Inferior parietal cortex (tissue), 1 donor: ENCODE data around the gene CLDN6.
A peak's percentile ranks its signal among the peaks of the same experiment; 100 is the strongest.

ENCODE experiments used
- DNase-seq: peaks from one replicate; pipeline ENCODE4 v3.0.0-alpha.2; 2016; ENCODE audit errors: extremely low spot score

CLDN6 gene

DNA sequence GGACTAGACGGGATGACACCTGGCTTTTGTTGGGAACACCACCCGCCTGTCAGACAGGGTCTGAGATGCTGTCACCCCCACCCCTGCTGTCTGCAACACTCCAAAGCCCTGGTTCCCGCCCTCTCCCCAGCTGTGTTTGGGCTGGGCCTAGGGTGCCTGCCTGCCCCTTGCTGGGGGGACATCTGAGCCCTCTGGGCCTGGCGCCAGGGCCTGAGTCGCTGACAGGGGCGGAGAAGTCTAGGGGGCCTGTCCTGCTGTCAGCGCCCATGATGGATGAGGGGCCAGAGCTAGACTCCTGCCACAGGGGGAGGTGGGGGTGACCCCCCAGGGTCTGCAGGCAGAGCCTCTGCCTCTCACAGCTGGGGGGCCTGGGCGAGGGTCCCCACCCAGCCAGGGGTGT lies 30.1 kb downstream of the CLDN6 start:
- DNase-seq: no peak

DNA sequence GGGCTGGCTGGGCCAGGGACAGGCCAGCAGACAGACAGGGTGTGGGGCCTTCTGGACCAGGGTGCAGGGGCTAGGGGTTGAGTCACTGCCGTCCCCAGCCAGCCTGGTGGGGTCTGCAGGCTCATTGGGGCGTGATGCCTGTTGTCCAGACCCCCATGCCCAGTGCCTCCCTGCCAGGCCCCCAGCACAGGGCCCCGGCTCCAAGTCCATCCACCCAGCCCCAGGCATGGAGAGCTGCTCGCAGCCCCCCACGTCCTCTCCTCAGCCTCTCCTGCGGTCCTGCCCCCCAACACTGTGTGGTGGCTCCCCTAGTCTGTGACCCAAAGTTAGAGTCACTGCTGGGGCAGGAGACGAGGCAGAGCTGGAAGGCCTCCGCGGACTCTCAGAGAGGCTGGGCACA lies 30.7 kb downstream of the CLDN6 start:
- DNase-seq: no peak

DNA sequence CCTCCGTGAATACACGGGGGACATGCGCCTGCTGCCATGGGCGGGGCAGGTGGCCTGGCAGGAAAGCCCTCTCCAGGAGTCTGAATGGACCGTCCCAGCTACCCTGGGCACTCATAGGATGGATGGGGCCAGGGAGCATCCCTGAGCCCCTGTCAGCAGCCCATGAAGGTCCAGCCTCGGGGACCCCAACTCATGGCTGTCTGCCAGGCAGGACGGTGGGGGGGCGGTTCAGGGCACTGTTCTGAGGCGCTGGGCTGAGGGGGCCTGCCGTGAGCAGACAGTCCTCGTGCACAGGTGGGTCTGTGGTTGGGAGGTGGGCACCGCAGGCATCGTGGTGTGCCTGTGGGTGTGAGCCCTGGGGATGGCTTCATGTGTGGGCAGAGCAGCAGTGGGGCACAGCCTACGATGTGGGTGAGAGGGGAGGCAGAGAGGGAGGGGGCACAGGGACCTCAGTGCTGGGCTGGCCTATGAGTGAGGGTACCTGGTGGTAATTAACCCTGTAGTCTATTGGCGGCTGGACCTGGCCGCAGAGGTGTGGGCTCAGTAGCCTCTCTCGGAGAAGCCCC lies 31.3 kb downstream of the CLDN6 start:
- no peak for DNase-seq

DNA sequence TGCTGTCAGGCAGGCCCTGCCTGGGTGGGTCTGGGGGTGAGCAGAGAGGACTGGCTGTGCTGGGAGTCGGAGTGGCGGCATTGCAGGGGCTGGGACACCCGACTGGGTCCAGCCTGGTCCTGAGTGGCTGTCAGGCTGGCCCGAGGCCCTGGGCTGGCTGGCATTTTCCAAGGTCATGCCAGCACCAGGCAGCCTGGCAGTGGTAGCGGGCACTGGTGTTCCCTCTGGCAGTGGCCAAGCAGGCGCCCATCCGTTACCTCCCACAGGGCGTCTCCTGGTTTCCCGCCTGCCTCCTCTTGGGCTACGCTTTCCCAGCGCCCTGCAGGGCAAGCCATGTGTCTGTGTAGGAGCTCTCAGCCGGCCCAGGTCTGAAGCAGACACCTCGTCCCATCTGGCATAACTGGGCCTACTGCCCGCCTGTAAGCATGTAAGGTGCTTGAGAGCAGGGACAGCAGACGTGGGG lies 32.1 kb downstream of the CLDN6 start:
- no peak for DNase-seq

DNA sequence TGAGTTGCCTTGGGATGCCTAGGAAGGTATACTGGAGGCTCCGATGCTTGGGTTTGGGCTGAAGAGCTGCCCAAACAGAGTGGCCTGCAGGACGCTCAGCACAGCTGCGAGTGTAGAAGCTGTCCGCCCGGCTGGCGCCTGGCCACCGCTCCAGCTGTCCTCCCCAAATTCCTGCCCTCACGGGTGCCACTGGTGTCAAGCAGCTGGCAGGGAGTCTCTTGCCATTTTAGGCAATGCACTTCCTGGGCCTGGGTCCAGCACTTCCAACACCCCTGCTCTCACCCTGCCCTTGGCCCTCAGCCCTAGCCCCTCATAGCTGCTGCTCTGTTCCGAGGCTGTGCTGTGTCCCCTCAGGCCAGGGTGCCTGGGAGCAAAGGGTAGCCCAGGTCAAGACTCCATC lies 32.5 kb downstream of the CLDN6 start:
- no peak for DNase-seq

DNA sequence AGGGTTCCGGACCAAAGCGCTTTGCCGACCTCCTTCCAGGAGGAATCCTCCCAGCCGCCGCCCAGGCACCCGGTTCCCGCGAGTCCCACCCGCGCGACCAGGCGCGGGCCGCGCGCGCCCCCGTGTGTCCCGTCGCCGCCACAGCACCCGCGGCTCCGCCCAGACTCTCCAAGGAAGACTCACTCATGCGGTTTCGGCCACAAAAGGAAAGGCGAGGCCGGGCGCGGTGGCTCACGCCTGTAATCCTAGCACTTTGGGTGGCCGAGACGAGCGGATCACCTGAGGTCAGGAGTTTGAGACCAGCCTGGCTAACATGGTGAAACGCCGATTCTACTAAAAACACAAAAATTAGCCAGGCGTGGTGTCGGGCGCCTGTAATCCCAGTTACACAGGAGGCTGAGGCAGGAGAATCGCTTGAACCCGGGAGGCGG lies 34.3 kb downstream of the CLDN6 start:
- peak; percentile 79 for DNase-seq

DNA sequence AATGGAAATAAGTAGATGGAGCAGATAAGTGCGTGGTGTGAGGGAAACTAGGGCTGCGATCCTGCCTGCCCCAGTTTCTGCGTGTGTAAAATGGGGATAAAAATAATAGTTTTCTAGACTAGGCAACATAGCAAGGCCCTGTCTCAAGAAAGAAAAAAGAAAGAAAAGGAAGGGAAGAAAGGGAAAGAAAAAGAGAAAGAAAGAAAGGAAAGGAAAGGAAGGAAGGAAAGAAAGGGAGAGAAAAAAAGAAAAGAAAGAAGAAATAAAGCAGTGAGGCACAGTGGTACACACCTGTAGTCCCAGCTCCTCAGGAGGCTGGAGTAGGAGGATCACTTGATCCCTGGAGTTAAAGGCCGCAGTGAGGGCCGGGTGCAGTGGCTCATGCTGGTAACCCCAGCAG lies 35.6 kb downstream of the CLDN6 start:
- no peak for DNase-seq

DNA sequence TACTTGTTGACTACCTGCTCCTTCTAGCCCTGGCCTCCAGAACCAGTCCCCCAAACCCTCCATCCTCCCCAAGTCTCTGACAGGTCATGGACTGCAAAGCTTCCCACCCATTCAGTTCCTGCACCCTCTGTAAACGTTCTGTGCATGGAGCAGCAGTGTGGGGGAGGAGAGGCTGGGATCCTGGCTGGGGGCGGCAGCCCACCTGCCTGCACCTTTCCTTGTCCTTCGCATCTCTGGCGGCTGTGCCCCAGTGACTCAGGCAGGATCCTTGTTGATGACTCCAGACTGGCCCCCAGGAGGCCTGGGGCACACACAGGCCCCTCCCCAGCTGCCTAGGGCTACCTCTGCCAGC lies 36.1 kb downstream of the CLDN6 start:
- DNase-seq: no peak

DNA sequence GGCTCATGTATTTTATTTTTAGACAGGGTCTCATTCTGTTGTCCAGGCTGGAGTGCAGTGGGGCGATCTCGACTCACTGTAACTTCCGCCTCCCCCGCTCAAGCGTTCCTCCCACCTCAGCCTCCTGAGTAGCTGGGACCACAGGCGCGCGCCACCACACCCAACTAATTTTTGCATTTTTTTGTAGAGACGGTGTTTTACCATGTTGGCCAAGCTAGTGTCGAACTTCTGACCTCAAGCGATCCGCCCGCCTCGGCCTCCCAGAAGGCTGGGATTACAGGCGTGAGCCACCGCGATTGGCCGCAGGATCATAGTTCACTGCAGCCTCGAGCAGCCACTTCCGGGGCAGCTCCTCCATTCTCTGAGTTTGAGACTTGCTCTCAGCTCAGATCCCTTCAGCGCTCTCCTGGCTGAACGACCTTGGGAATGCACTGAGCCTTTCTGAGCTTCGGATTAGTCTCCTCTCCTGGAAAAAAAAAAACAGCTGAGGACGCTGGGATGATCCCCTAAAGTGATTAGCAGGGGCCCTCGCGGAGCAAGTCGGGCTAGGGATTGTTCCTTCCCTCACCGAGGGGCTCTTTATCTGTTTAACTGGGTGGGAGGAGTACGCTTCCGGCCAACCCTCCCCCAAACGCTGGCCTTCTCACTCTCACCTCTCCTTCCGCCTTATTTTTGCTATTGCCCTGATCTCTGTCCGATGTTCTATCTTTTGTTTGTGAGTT lies 36.6 kb downstream of the CLDN6 start:
- DNase-seq: no peak

DNA sequence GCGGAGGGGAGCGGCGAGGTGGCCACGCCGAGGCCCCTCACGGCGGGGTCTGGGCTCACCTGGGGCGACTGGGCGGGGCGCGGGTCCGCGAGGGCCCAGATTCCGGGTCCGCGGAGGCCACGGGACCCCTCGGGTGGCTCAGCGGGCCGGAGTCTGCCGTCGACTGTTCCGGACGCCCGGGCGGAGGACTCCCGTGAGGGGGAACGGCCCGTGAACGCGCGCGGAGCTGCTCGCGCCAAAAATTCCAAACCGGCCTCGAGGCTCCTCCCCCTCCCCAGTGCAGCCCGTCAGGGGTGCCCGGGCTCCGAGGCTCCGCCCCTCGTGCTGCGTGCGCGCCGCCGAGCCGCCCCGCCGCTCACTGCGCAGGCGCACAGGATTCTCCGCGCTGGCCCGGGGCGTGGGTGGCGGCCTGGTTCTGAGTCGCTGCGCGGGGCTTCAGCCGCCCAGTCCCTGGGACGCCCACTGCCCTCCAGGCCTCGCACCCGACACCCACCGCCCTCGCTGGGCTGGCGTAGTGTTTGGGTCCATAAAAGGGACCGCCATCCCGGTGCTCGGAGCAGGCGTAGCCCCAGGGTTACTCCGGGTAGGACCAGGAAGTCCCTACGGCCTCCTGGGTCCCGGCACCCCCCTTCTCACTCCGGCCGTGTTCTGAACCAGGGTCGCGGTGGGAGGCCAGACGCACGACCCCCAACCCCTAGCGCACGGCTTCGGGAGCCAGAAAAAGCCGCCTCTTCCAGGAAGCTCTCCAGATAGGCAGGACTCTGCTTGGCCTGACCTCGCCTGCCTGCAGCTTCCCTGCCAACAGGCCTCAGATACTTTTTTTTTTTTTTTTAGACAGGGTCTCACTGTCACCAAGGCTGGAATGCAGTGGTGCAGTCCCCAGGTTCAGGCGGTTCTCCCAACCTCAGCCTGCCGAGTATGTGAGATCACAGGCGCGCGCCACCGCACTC lies 37.5 kb downstream of the CLDN6 start, which contains the start of gene PKMYT1:
TSS of gene PKMYT1 (minus strand) at position 220 of the 950 bp plus-strand sequence. CDS start 789 bp downstream, outside the sequence.
- peak; percentile 91 for DNase-seq

DNA sequence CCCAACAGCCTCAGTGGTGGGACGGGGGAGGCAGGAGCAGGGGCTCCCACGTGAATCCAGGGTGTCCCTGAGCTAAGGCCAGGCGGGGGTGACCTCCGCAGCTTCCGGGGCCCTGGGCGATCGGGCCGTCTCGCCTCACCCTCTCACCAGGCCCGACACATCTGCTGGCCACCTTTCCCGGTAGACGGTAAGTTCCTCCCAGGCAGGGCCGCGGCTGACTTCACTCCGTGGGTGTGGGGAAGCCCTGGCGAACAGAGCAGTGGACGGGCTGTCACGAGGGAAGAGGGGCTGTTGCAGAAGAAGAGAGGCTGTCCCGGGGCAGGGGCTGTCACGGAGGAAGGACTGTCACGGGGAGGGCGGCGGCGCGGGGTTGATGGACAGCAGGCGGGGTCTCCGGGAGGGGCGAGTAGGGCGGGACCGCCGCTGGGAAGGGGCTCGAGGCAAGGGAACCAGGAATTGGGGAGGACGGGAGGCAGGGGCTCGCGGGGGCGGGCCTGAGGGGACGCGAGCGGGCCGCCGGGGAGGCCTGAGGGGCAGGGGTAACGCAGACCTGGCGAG lies 38.2 kb downstream of the CLDN6 start:
- DNase-seq: no peak

DNA sequence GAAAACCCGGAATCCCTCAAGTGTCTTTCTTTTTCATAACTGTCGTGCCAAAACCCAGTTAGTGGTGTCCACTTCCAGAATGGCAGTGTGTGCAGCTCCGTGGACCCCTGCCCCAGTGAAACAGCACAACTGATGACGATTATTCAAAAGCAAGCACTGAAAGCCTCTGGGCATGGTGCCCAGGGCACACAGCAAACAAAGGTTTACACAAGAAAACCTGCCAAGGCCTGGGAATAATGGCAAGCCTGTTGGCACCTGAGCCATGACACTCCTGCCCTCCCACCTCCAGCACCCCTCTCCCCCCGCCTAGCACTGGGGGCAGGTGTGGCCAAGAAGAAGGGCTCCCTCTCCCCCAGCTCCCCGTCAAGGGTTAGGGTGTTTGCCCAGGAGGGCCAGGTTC lies 40.5 kb downstream of the CLDN6 start:
- no peak for DNase-seq

DNA sequence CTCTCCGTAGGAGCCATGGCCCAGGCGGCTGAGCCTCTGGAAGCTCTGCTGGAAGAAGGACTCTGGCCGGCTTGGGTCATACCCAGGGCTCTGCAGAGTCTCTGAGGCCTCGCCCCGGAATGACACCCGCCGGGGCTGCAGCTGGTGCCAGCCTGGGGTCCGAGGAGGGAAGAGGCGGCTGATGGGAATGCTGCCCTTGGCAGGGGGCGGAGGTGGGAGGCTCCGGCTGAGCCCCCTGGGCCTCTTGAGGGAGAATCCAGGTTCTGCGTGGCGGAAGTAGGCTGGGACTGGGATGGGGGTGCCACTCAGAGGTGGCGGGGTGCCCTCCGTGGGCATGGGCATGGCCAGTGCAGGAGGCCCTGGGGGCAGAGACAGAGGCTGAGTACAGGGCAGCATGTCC lies 41.3 kb downstream of the CLDN6 start:
- DNase-seq: no peak

DNA sequence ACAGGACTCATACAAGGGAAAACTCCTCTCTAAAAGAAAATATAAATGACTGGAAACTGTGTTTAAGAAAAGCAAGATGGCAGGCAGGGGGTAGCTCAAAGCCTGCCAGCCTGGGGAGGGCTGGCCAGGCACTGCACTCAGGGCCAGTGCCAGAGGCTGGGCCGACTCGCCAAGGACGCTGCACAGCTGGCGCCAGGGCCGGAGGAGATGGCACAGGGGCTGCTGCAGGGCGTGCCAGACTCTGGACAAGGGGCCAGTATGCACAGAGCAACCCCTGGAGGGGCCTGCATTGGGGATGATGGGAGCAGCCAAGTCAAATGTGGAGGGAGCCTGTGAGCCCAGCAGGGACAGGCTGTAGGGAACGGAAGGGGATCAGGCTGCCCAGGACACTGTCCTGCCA lies 41.8 kb downstream of the CLDN6 start:
- no peak for DNase-seq

DNA sequence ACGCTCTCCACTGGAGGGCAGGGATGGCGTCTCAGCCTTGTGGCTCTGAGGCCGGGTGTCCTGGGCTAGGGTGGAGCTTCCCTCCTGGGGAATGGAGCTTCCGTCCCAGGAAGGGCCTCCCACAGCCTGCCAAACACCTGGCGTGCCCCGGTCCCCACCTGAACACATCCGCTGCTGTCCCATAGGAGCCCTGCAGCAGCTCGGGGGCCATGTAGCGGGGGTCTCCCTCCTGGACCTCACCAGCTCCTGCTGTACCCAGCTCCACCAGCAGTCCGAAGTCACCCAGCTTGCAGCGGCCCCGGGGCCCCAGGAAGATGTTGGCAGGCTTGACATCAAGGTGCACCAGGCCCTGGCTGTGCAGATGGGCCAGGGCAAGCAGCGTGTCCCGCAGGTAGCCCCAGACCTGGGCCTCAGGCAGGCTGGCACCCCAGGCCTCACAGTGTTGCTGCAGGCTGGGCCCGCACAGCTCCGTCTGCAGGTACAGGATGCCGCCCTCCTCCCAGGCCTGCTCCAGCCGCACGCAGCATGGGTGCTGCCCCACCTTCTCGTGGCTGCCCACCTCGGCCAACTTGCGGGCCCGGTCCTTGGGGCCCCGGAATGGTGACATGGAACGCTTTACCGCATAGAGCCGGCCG lies 42.7 kb downstream of the CLDN6 start:
- no peak for DNase-seq

DNA sequence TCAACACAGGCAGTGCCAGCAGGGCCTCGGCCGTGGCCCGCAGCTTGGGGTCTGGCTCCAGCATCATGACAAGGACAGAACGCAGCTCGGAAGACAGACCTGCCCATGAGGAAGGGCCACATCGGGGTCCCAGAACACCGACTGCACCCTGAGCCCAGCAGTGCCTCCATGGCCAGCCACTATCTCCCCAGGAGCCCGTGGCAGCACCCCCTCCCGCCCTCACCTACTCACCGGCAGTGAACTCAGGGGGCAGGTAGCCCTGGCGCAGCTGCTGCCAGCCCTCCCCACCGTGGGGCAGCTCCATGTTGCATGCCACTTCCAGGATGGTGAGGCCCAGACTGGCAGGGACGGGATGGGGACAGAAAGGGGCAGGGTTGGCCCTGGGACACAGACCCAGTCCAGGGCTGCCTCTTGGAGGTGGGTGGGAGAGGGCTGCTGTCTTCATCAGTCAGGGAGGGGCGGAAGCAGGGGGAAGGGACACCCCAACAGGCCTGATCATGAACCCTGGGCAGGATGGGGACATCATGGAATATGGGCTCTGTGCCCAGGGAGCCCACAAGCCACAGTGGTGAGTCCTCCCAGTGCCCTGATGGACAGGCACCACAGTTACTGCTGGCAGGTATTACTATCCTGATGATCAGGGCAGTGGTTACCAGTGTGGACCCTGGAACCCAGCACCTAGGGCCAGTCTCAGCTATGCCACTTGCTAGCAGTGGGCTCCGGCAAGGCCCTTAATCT lies 43.5 kb downstream of the CLDN6 start:
- DNase-seq: no peak

DNA sequence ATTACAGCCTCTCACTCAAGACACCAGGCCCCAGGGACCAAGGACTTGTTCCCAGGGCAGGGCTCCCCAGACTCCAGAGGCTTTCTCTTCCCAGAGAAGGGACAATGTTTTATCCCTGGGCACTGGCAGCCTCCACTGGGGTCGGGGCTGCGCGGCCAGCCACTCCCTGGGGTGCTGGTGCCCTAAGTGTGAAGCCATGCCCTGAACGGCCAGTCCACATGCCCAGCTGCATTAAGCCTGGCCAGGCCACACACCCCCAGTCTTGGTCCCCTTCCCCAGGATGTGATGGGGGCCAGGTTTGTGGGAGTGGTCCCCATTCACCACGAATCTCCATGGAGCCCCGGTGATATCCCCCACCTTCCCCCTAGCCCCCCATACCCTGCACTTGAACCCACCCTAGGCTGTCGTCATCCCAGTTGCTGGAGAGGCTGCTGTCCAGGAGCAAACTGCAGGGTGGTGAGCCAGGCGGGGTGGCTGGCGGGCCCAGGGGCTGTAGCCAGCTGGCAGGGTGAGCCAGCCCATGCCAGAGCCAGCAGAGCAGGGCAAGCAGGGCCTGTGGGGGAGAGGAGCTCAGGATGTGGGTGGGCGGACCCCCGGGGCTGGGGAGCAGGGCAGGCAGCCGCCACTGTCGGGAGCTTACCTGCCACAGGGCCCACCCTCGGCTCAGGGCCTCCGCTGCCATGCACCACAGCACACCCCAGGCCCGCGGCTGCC lies 44.2 kb downstream of the CLDN6 start:
- DNase-seq: no peak

DNA sequence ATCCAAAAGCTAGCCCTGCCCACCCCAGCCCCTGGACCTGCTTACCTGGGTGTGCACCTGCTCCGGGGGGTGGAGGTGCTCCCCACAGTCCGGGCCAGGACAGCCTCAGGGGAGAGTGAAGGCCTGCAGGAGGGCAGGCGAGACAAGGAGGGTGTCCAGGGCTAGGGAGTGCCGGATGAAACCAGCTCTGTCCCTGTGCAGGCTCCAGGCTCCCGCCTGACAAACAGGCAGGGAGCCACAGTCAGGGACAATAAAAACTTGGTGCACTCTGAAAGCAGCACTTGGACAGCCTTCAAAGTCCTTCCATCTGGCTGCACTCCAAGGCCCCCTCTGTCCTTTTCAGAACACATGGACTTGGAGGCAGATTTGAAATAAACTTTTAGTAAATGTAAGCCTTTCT lies 44.9 kb downstream of the CLDN6 start:
- no peak for DNase-seq

DNA sequence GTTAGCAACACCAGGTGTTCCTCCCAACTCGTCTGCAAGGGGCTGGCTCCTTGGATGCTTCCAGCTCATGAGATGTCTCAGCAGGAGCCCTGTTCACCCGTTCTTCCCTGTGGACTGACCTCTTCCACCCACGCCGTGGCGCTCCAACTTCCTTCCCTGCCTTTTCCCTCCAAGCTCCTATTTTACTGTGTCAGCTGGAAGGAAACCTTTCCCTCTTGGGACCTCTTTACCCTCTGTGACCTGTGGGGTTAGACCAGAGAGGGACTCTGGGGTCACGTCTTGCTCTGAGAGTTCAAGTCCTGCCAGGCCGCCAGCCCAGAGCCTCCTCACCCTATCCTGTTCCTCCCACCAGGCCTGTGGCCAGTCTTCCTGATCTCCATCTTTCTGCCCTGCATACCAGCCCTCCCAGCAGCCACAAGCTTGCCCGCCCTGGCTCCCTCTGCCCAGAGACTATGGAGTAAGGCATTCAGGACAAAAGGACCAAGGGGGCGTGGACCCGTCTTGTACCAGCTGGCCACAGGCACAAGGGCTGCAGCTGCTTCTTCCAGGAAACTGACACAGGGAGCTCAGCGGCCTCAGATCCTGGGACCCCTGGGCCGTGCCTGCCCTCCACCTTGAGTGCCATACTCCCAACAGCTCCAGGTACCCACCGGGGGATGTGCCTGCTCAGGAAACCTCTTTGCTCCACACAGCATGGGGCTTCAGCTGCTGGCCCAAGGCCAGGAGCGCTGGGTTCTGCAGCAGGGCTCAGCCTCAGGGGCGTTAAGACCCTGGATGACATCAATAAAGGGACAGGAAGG lies 45.8 kb downstream of the CLDN6 start:
- no peak for DNase-seq
